K562 (cell line): Measurements from ENCODE around the gene TRAPPC4. TPM values are rescaled to one million over a fixed set of nuclear protein-coding genes. Genes with fewer than 3 reads are reported as not detected.

Experiments
- ARID2 ChIP-seq: fragments of 450-650 bp; IDR thresholded peaks from 2 replicates; pipeline ENCODE4 v1.6.1; 2017; ENCODE audit warnings: antibody characterized with exemption, mild to moderate bottlenecking
- HNRNPLL ChIP-seq: fragments of 200-400 bp; formaldehyde crosslinking; IDR thresholded peaks from 2 replicates; pipeline ENCODE4 v1.6.1; 2017; ENCODE audit warnings: low read length, low read depth, mild to moderate bottlenecking; ENCODE audit not compliant: poor library complexity, severe bottlenecking
- LCOR ChIP-seq: sonication (generic); formaldehyde crosslinking; IDR thresholded peaks from 2 replicates; pipeline ENCODE4 v1.8.0; 2022; ENCODE audit warnings: mild to moderate bottlenecking, missing genetic modification reagents
- MAX ChIP-seq: sonication (generic); formaldehyde crosslinking; IDR thresholded peaks from 2 replicates; pipeline ENCODE4 v1.9.0; 2022; ENCODE audit warnings: mild to moderate bottlenecking, missing genetic modification reagents
- MBD2 ChIP-seq: sonication (generic); IDR thresholded peaks from 2 replicates; pipeline ENCODE4 v1.6.1; 2016; ENCODE audit warnings: low read depth, borderline replicate concordance
- MYC ChIP-seq, 2 experiments: fragments of 250-450 bp in 1 of 2; sonication (Bioruptor Pico) in 1 of 2; IDR thresholded peaks; 2 replicates each; pipeline versions ENCODE4 v1.5.1 to v1.6.1; 2012 to 2021; ENCODE audit warnings: low read depth in 2 of 2, borderline replicate concordance in 1 of 2, improper control_type of control experiment in 1 of 2, low read length in 1 of 2, mild to moderate bottlenecking in 1 of 2, moderate library complexity in 1 of 2
- NR2C2 ChIP-seq, 2 experiments: fragments of 200-800 bp in 1 of 2; sonication (Bioruptor generic) in 1 of 2; sonication (generic) in 1 of 2; formaldehyde crosslinking in 1 of 2; IDR thresholded peaks; 2 replicates each; pipeline versions ENCODE4 v1.6.1 to v1.8.0; 2016 to 2022; ENCODE audit warnings: mild to moderate bottlenecking in 1 of 2, missing compliant biosample characterization in 1 of 2, missing genetic modification characterization in 1 of 2, missing genetic modification reagents in 1 of 2
- POLR3A ChIP-seq: IDR thresholded peaks from 2 replicates; pipeline ENCODE4 v1.6.1; 2011; ENCODE audit warnings: borderline replicate concordance, mild to moderate bottlenecking, moderate library complexity; ENCODE audit not compliant: insufficient read length, insufficient read depth; ENCODE audit errors: extremely low read depth
- RCOR1 ChIP-seq, 2 experiments: IDR thresholded peaks; 2 replicates each; pipeline ENCODE4 v1.6.1; 2012; ENCODE audit warnings: low read depth in 2 of 2, low read length in 2 of 2, borderline replicate concordance in 1 of 2, improper control_type of control experiment in 1 of 2
- RUNX1 ChIP-seq: sonication (generic); IDR thresholded peaks from 2 replicates; pipeline ENCODE4 v1.6.1; 2016; ENCODE audit warnings: antibody characterized with exemption, low read depth
- SOX6 ChIP-seq: fragments of 450-650 bp; IDR thresholded peaks from 2 replicates; pipeline ENCODE4 v1.6.1; 2014; ENCODE audit warnings: mild to moderate bottlenecking
- TAF1 ChIP-seq: IDR thresholded peaks from 2 replicates; pipeline ENCODE4 v1.6.1; 2011; ENCODE audit warnings: mild to moderate bottlenecking, low read length, moderate library complexity; ENCODE audit not compliant: insufficient read depth, control insufficient read depth, severe bottlenecking; ENCODE audit errors: extremely low read depth
- TAL1 ChIP-seq: fragments of 450-650 bp; IDR thresholded peaks from 2 replicates; pipeline ENCODE4 v1.6.1; 2016; ENCODE audit warnings: mild to moderate bottlenecking
- ZNF282 ChIP-seq: sonication (generic); formaldehyde crosslinking; IDR thresholded peaks from 2 replicates; pipeline ENCODE4 v1.8.1; 2023; ENCODE audit warnings: missing genetic modification reagents
- polyA plus RNA-seq, 8 experiments: library from polyadenylated mRNA; depleted of rRNA in 4 of 8; stranded (reverse) in 5 of 8; unstranded in 3 of 8; fragments of >200 nt; fragmentation: Nextera tagmentation in 2 of 8; fragmentation: Illumina TruSeq in 1 of 8; extraction: Ambion mirVana in 2 of 8; extraction: Trizol in 1 of 8; gene quantifications; 2 replicates each; pipeline versions ENCODE4 v1.2.1 to v1.2.3, GENCODE V29; 2011 to 2014; ENCODE audit warnings: inconsistent platforms in 1 of 8, missing spikeins in 1 of 8
- total RNA-seq, 7 experiments: library from RNA; depleted of rRNA in 6 of 7; stranded (reverse); fragments of >200 nt in 6 of 7; fragmentation: Illumina TruSeq in 2 of 7; extraction: Trizol in 2 of 7; gene quantifications; 2 replicates each; pipeline versions ENCODE4 v1.2.1 to v1.2.3, GENCODE V29; 2011 to 2021; ENCODE audit warnings: low replicate concordance in 1 of 7
- TF ChIP-seq, protein P1 (sequence below), 2 experiments: fragments of 450-650 bp; IDR thresholded peaks; 2 replicates each; pipeline ENCODE4 v1.6.1; 2018; ENCODE audit warnings: mild to moderate bottlenecking in 2 of 2, low read depth in 1 of 2; ENCODE audit not compliant: partially characterized antibody in 2 of 2
- TF ChIP-seq, protein P2 (sequence below), 3 experiments: fragments of 200-800 bp in 1 of 3; fragments of 250-450 bp in 1 of 3; fragments of 450-650 bp in 1 of 3; sonication (Bioruptor Pico) in 1 of 3; sonication (Bioruptor generic) in 1 of 3; formaldehyde crosslinking in 1 of 3; IDR thresholded peaks; 2 replicates each; pipeline versions ENCODE4 v1.6.1 to v1.8.0; 2016 to 2022; ENCODE audit warnings: mild to moderate bottlenecking in 2 of 3, missing genetic modification characterization in 2 of 3, missing compliant biosample characterization in 1 of 3, moderate library complexity in 1 of 3

TRAPPC4 gene
- total and polyA plus RNA-seq, 9 of the 15 experiments (the other 6 are each of a cell fraction or from before 2014, with no cell fraction given), result 121 to 524 (median 142) TPM

GRCh38 chr11:119018074-119018938 lies at the start of gene TRAPPC4, which contains the start of gene RPS25 (continued):
- TF ChIP-seq, protein P1, sequence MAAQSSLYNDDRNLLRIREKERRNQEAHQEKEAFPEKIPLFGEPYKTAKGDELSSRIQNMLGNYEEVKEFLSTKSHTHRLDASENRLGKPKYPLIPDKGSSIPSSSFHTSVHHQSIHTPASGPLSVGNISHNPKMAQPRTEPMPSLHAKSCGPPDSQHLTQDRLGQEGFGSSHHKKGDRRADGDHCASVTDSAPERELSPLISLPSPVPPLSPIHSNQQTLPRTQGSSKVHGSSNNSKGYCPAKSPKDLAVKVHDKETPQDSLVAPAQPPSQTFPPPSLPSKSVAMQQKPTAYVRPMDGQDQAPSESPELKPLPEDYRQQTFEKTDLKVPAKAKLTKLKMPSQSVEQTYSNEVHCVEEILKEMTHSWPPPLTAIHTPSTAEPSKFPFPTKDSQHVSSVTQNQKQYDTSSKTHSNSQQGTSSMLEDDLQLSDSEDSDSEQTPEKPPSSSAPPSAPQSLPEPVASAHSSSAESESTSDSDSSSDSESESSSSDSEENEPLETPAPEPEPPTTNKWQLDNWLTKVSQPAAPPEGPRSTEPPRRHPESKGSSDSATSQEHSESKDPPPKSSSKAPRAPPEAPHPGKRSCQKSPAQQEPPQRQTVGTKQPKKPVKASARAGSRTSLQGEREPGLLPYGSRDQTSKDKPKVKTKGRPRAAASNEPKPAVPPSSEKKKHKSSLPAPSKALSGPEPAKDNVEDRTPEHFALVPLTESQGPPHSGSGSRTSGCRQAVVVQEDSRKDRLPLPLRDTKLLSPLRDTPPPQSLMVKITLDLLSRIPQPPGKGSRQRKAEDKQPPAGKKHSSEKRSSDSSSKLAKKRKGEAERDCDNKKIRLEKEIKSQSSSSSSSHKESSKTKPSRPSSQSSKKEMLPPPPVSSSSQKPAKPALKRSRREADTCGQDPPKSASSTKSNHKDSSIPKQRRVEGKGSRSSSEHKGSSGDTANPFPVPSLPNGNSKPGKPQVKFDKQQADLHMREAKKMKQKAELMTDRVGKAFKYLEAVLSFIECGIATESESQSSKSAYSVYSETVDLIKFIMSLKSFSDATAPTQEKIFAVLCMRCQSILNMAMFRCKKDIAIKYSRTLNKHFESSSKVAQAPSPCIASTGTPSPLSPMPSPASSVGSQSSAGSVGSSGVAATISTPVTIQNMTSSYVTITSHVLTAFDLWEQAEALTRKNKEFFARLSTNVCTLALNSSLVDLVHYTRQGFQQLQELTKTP (IDR thresholded peaks at IDR 0.05; ENCODE audit: low read depth in 1 of 2, partially characterized antibody in 2 of 2), result no peak
- TF ChIP-seq HNRNPLL, result peak; percentile 94
- TF ChIP-seq, protein P2, sequence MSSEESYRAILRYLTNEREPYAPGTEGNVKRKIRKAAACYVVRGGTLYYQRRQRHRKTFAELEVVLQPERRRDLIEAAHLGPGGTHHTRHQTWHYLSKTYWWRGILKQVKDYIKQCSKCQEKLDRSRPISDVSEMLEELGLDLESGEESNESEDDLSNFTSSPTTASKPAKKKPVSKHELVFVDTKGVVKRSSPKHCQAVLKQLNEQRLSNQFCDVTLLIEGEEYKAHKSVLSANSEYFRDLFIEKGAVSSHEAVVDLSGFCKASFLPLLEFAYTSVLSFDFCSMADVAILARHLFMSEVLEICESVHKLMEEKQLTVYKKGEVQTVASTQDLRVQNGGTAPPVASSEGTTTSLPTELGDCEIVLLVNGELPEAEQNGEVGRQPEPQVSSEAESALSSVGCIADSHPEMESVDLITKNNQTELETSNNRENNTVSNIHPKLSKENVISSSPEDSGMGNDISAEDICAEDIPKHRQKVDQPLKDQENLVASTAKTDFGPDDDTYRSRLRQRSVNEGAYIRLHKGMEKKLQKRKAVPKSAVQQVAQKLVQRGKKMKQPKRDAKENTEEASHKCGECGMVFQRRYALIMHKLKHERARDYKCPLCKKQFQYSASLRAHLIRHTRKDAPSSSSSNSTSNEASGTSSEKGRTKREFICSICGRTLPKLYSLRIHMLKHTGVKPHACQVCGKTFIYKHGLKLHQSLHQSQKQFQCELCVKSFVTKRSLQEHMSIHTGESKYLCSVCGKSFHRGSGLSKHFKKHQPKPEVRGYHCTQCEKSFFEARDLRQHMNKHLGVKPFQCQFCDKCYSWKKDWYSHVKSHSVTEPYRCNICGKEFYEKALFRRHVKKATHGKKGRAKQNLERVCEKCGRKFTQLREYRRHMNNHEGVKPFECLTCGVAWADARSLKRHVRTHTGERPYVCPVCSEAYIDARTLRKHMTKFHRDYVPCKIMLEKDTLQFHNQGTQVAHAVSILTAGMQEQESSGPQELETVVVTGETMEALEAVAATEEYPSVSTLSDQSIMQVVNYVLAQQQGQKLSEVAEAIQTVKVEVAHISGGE (CRISPR knock-in tag; IDR thresholded peaks at IDR 0.05), result peak; percentile 88 to 98 (median 97)
- peak; percentile 94 for TF ChIP-seq TAF1
- TF ChIP-seq ARID2, result no peak
- peak; percentile 100 for TF ChIP-seq NR2C2 (CRISPR knock-in tag; IDR thresholded peaks at IDR 0.05)
- peak; percentile 100 for TF ChIP-seq NR2C2 (tag; IDR thresholded peaks at IDR 0.05)
- TF ChIP-seq LCOR, result peak; percentile 99
- peak; percentile 74; the same call in 1 of the 2 replicates for TF ChIP-seq MBD2
- no peak for TF ChIP-seq TAL1
- TF ChIP-seq POLR3A, result no peak
- peak in 1 of 2 experiments; percentile 19; a peak in 1 of 4 replicates for TF ChIP-seq RCOR1 (IDR thresholded peaks at IDR 0.05; ENCODE audit: borderline replicate concordance in 1 of 2, low read depth in 2 of 2, low read length in 2 of 2)
- TF ChIP-seq MYC (IDR thresholded peaks at IDR 0.05; ENCODE audit: low read depth, low read length), result peak; percentile 97
- TF ChIP-seq MYC (CRISPR knock-in tag; IDR thresholded peaks at IDR 0.05; ENCODE audit: borderline replicate concordance, low read depth), result peak; percentile 97
- TF ChIP-seq MAX (CRISPR knock-in tag), result peak; percentile 91
- TF ChIP-seq RUNX1, result no peak; the same call in 1 of the 2 replicates
- TF ChIP-seq SOX6, result peak; percentile 33
- 0 out of 2 replicates have a peak, but pooled peaks have one; percentile 16 for TF ChIP-seq ZNF282 (CRISPR knock-in tag)
